HEK293 (cell line): ENCODE results near the gene GRAMD4.

Source experiments
- CTCF ChIA-PET: fragments of 350-600 bp; formaldehyde crosslinking; extraction: SDS; loops from one replicate; lab custom pipeline; 2021; ENCODE audit warnings: antibody characterized with exemption; lab: Yijun Ruan, JAX
- POLR2A ChIA-PET: fragments of 300-600 bp; formaldehyde crosslinking; extraction: SDS; loops from one replicate; lab custom pipeline; 2020; ENCODE audit warnings: antibody characterized with exemption, inconsistent platforms; lab: Yijun Ruan, JAX
- H3K27ac ChIP-seq: fragments of 200-500 bp; sonication (Bioruptor generic); 2 replicates; pipeline ENCODE4 v1.5.1; 2014; ENCODE audit warnings: low read depth, low read length, control low read depth, inconsistent platforms; ENCODE audit errors: extremely low read depth
- H3K36me3 ChIP-seq, 2 experiments: fragments of 200-500 bp in 1 of 2; sonication (Bioruptor generic) in 1 of 2; 1 replicate in 1 of 2; 2 replicates in 1 of 2; pipeline ENCODE4 v1.5.1; 2014 to 2017; ENCODE audit warnings: inconsistent platforms in 2 of 2, low read length in 2 of 2; ENCODE audit not compliant: control insufficient read depth in 2 of 2, insufficient read depth in 1 of 2
- H3K4me1 ChIP-seq: fragments of 200-500 bp; sonication (Bioruptor generic); 2 replicates; pipeline ENCODE4 v1.5.1; 2014; ENCODE audit warnings: mild to moderate bottlenecking, low read length, inconsistent platforms; ENCODE audit not compliant: control insufficient read depth, insufficient read depth
- H3K4me3 ChIP-seq: 2 replicates; pipeline ENCODE4 v1.5.1; 2011; ENCODE audit warnings: low read depth, mild to moderate bottlenecking, control low read depth, low read length, moderate library complexity
- H3K9me3 ChIP-seq: fragments of 200-500 bp; sonication (Bioruptor generic); 2 replicates; pipeline ENCODE4 v1.5.1; 2014; ENCODE audit warnings: low read depth, low read length, inconsistent platforms; ENCODE audit not compliant: control insufficient read depth, insufficient read depth
- AEBP2 ChIP-seq: fragments of 450-650 bp; formaldehyde crosslinking; IDR thresholded peaks from 2 replicates; pipeline ENCODE4 v1.5.1; 2016; ENCODE audit warnings: missing biosample characterization, missing genetic modification characterization, borderline replicate concordance
- CTCF ChIP-seq: fragments of 450-650 bp; formaldehyde crosslinking; IDR thresholded peaks from 2 replicates; pipeline ENCODE4 v1.5.1; 2016; ENCODE audit warnings: missing biosample characterization, missing genetic modification characterization
- GLIS2 ChIP-seq: fragments of 450-650 bp; formaldehyde crosslinking; IDR thresholded peaks from 2 replicates; pipeline ENCODE4 v1.5.1; 2016; ENCODE audit warnings: missing biosample characterization, missing genetic modification characterization
- MYNN ChIP-seq: fragments of 450-650 bp; formaldehyde crosslinking; IDR thresholded peaks from 2 replicates; pipeline ENCODE4 v1.5.1; 2016; ENCODE audit warnings: missing biosample characterization, missing genetic modification characterization, borderline replicate concordance
- OVOL3 ChIP-seq: fragments of 450-650 bp; formaldehyde crosslinking; IDR thresholded peaks from 2 replicates; pipeline ENCODE4 v1.5.1; 2016; ENCODE audit warnings: missing biosample characterization, missing genetic modification characterization
- PRDM4 ChIP-seq: fragments of 450-650 bp; formaldehyde crosslinking; IDR thresholded peaks from 2 replicates; pipeline ENCODE4 v1.5.1; 2017; ENCODE audit warnings: missing biosample characterization, missing genetic modification characterization
- SCRT1 ChIP-seq: fragments of 450-650 bp; formaldehyde crosslinking; IDR thresholded peaks from 2 replicates; pipeline ENCODE4 v1.5.1; 2016; ENCODE audit warnings: missing biosample characterization, missing genetic modification characterization, borderline replicate concordance
- SP2 ChIP-seq: fragments of 450-650 bp; formaldehyde crosslinking; IDR thresholded peaks from 2 replicates; pipeline ENCODE4 v1.5.1; 2016; ENCODE audit warnings: missing biosample characterization, missing genetic modification characterization
- TRIM28 ChIP-seq: IDR thresholded peaks from 2 replicates; pipeline ENCODE4 v1.6.1; 2011; ENCODE audit warnings: low read length, control low read depth, borderline replicate concordance
- ZBTB20 ChIP-seq: fragments of 450-650 bp; formaldehyde crosslinking; IDR thresholded peaks from 2 replicates; pipeline ENCODE4 v1.5.1; 2016; ENCODE audit warnings: missing biosample characterization, missing genetic modification characterization
- ZBTB6 ChIP-seq: fragments of 450-650 bp; formaldehyde crosslinking; IDR thresholded peaks from 2 replicates; pipeline ENCODE4 v1.5.1; 2017; ENCODE audit warnings: missing biosample characterization, missing genetic modification characterization
- ZFP69B ChIP-seq: fragments of 450-650 bp; formaldehyde crosslinking; IDR thresholded peaks from 2 replicates; pipeline ENCODE4 v1.5.1; 2016; ENCODE audit warnings: missing biosample characterization, missing genetic modification characterization
- ZNF10 ChIP-seq: fragments of 450-650 bp; formaldehyde crosslinking; IDR thresholded peaks from 2 replicates; pipeline ENCODE4 v1.5.1; 2017; ENCODE audit warnings: missing biosample characterization, missing genetic modification characterization
- ZNF112 ChIP-seq: fragments of 450-650 bp; formaldehyde crosslinking; IDR thresholded peaks from 2 replicates; pipeline ENCODE4 v1.5.0; 2017; ENCODE audit warnings: missing biosample characterization, missing genetic modification characterization
- ZNF114 ChIP-seq: fragments of 450-650 bp; formaldehyde crosslinking; IDR thresholded peaks from 2 replicates; pipeline ENCODE4 v1.5.0; 2017; ENCODE audit warnings: missing biosample characterization, missing genetic modification characterization
- ZNF132 ChIP-seq: fragments of 450-650 bp; formaldehyde crosslinking; IDR thresholded peaks from 2 replicates; pipeline ENCODE4 v1.5.1; 2017; ENCODE audit warnings: missing biosample characterization, missing genetic modification characterization, borderline replicate concordance
- ZNF16 ChIP-seq: fragments of 450-650 bp; formaldehyde crosslinking; IDR thresholded peaks from 2 replicates; pipeline ENCODE4 v1.5.1; 2016; ENCODE audit warnings: low read depth, missing biosample characterization, missing genetic modification characterization
- ZNF26 ChIP-seq: fragments of 450-650 bp; formaldehyde crosslinking; IDR thresholded peaks from 2 replicates; pipeline ENCODE4 v1.5.1; 2016; ENCODE audit warnings: missing biosample characterization, missing genetic modification characterization
- ZNF292 ChIP-seq: fragments of 450-650 bp; formaldehyde crosslinking; IDR thresholded peaks from 2 replicates; pipeline ENCODE4 v1.5.1; 2016; ENCODE audit warnings: low read depth, missing biosample characterization, missing genetic modification characterization, borderline replicate concordance
- ZNF362 ChIP-seq: fragments of 450-650 bp; formaldehyde crosslinking; IDR thresholded peaks from 2 replicates; pipeline ENCODE4 v1.5.1; 2016; ENCODE audit warnings: missing biosample characterization, missing genetic modification characterization
- ZNF423 ChIP-seq: fragments of 450-650 bp; formaldehyde crosslinking; IDR thresholded peaks from 2 replicates; pipeline ENCODE4 v1.5.1; 2016; ENCODE audit warnings: missing biosample characterization, missing genetic modification characterization
- ZNF488 ChIP-seq: fragments of 450-650 bp; formaldehyde crosslinking; IDR thresholded peaks from 2 replicates; pipeline ENCODE4 v1.5.1; 2016; ENCODE audit warnings: missing biosample characterization, missing genetic modification characterization
- ZNF707 ChIP-seq: fragments of 450-650 bp; formaldehyde crosslinking; IDR thresholded peaks from 2 replicates; pipeline ENCODE4 v1.5.1; 2016; ENCODE audit warnings: missing biosample characterization, missing genetic modification characterization
- ZNF791 ChIP-seq: fragments of 450-650 bp; formaldehyde crosslinking; IDR thresholded peaks from 2 replicates; pipeline ENCODE4 v1.5.1; 2016; ENCODE audit warnings: missing biosample characterization, missing genetic modification characterization
- ZNF792 ChIP-seq: fragments of 450-650 bp; formaldehyde crosslinking; IDR thresholded peaks from 2 replicates; pipeline ENCODE4 v1.5.1; 2016; ENCODE audit warnings: missing biosample characterization, missing genetic modification characterization
- ZNF843 ChIP-seq: fragments of 450-650 bp; formaldehyde crosslinking; IDR thresholded peaks from 2 replicates; pipeline ENCODE4 v1.5.1; 2016; ENCODE audit warnings: missing biosample characterization, missing genetic modification characterization

Gene GRAMD4

GRCh38 chr22:46586531-46587011 lies 33.6 kb upstream of the GRAMD4 start:
- peaks cover 9% of the 10 kb centered on the region for H3K4me1 ChIP-seq
- H3K27ac ChIP-seq = no peak overlapping the region
- no peaks in the 10 kb centered on the region for H3K9me3 ChIP-seq
- H3K4me3 ChIP-seq = no peak overlapping the region
- no peaks in the 10 kb centered on the region for H3K36me3 ChIP-seq
- TF ChIP-seq ZNF843 (tag by site-specific recombination) (no peak), ZNF292 (tag by site-specific recombination) (no peak), ZBTB6 (tag by site-specific recombination) (no peak), GLIS2 (peak; percentile 4; the same call in 1 of the 2 replicates), ZNF114 (no peak), ZNF792 (tag by site-specific recombination) (no peak), ZNF132 (tag by site-specific recombination) (no peak), ZNF362 (tag by site-specific recombination) (no peak), ZNF791 (no peak), ZNF10 (tag by site-specific recombination) (peak; percentile 68; the same call in 1 of the 2 replicates)
- ChIA-PET CTCF (interaction anchor here (0.6 to 1.0 kb wide), 2 partner anchors 90 to 212 kb away, joined by 3 read pairs; no protein-coding TSS in a partner anchor), POLR2A (no interaction called here)

- Histone ChIP-seq H3K27ac (no peak overlapping the region), H3K4me1 (peaks cover 9% of the 10 kb centered on the region), H3K4me3 (no peak overlapping the region), H3K9me3 (no peaks in the 10 kb centered on the region), H3K36me3 (no peaks in the 10 kb centered on the region)
- ChIA-PET POLR2A (no interaction called here), CTCF (interaction anchor here (1.0 kb wide), 1 partner anchor 211 kb away, joined by 3 read pairs; no protein-coding TSS in a partner anchor)
- TF ChIP-seq MYNN = no peak
- TF ChIP-seq ZNF423 (tag by site-specific recombination) = no peak
- TF ChIP-seq ZNF112 (tag by site-specific recombination) = no peak
- TF ChIP-seq SP2 (tag by site-specific recombination) = no peak
- no peak for TF ChIP-seq ZNF26 (tag by site-specific recombination)
- no peak for TF ChIP-seq ZFP69B (tag by site-specific recombination)
- no peak for TF ChIP-seq ZNF707
- TF ChIP-seq ZNF16 (tag by site-specific recombination) = no peak
- no peak for TF ChIP-seq PRDM4
- no peak for TF ChIP-seq TRIM28
- TF ChIP-seq AEBP2 (tag by site-specific recombination) = no peak
- TF ChIP-seq ZNF488 (tag by site-specific recombination) = no peak
- no peak for TF ChIP-seq CTCF (tag by site-specific recombination)
- no peak for TF ChIP-seq ZBTB20
- no peak for TF ChIP-seq OVOL3
- no peak for TF ChIP-seq SCRT1 (tag by site-specific recombination)
Observed at GRCh38 chr22:46587061-46587460, 33.1 kb upstream of the GRAMD4 start.
